Heart right ventricle (tissue), 16 donors: ENCODE data around the gene TUBB4A. TPM values are rescaled to one million over a fixed set of nuclear protein-coding genes. Genes with fewer than 3 reads are reported as not detected.

Experiments
- ATAC-seq, 8 donors: fragments of 200-7000 bp; cut with Tn5 transposase; one replicate each; pipeline ENCODE4 v1.9.1; 2020; ENCODE audit warnings: mild to moderate bottlenecking in 8 of 8, moderate library complexity in 8 of 8, moderate number of reproducible peaks in 1 of 8
- DNase-seq, 2 donors: peaks; one replicate each; pipeline ENCODE4 v3.0.0-alpha.2; 2020
- H3K27ac ChIP-seq, 10 donors: fragments of 200-600 bp; sonication (generic) in 2 of 10; one replicate each; pipeline versions ENCODE4 v1.5.0 to v1.8.0; 2020 to 2022; ENCODE audit warnings: mild to moderate bottlenecking in 3 of 10
- H3K27me3 ChIP-seq, 7 donors: fragments of 200-600 bp; one replicate each; pipeline ENCODE4 v1.8.0; 2021 to 2022; ENCODE audit warnings: mild to moderate bottlenecking in 2 of 7
- H3K36me3 ChIP-seq, 9 donors: fragments of 200-600 bp; sonication (generic) in 1 of 9; one replicate each; pipeline versions ENCODE4 v1.5.0 to v1.8.0; 2020 to 2022; ENCODE audit warnings: mild to moderate bottlenecking in 2 of 9
- H3K4me1 ChIP-seq, 9 donors: fragments of 200-600 bp; sonication (generic) in 1 of 9; one replicate each; pipeline versions ENCODE4 v1.5.0 to v1.8.0; 2020 to 2022; ENCODE audit warnings: mild to moderate bottlenecking in 4 of 9
- H3K4me3 ChIP-seq, 10 donors: fragments of 200-600 bp; sonication (generic) in 2 of 10; one replicate each; pipeline versions ENCODE4 v1.5.0 to v1.8.0; 2020 to 2022; ENCODE audit warnings: mild to moderate bottlenecking in 7 of 10, moderate library complexity in 2 of 10
- H3K9me3 ChIP-seq, 11 donors: fragments of 200-600 bp in 10 of 11; sonication (generic) in 2 of 11; one replicate each; pipeline versions ENCODE4 v1.5.0 to v1.8.0; 2013 to 2022; ENCODE audit warnings: mild to moderate bottlenecking in 2 of 11, control low read depth in 1 of 11, moderate library complexity in 1 of 11
- WGBS, 2 donors: extraction: QIAGEN DNeasy Blood & Tissue Kit; methylation state at CpG; one replicate each; pipeline ENCODE4 v1.1.7; 2013; ENCODE audit warnings: inconsistent platforms in 1 of 2; 5-methylcytosine and 5-hydroxymethylcytosine counted together
- intact Hi-C, 10 donors: fragments of 100-400 bp; cut with DNase I; formaldehyde crosslinking; loops; one replicate each; pipeline versions ENCODE4 v1.11.1 to v1.14.2; 2022
- polyA plus RNA-seq, 2 donors: library from polyadenylated mRNA; stranded (reverse); fragments of 200-250 nt; gene quantifications; one replicate each; pipeline ENCODE4 v1.2.3, GENCODE V29; 2013
- total RNA-seq, 10 donors: library from RNA; stranded (reverse); fragmentation: NEBNext Ultra II Directional in 3 of 10; extraction: Animal tissue kit (Norgen Biotek cat#: 25700) in 3 of 10; gene quantifications; one replicate each; pipeline versions ENCODE4 v1.2.1 to v1.2.4, GENCODE V29; 2021 to 2023
- TF ChIP-seq, protein P1 (sequence below), 9 donors: fragments of 200-600 bp; sonication (generic) in 2 of 9; IDR thresholded peaks; one replicate each; pipeline versions ENCODE4 v1.5.0 to v1.8.0; 2021 to 2022; ENCODE audit warnings: antibody characterized with exemption in 9 of 9, mild to moderate bottlenecking in 5 of 9, moderate library complexity in 1 of 9
- donor health status: Arrhythmogenic right ventricular cardiomyopathy.
- donor health status: ischemic (EF 13 %, LVEDD 7.1; RV severe dilation, severe dysfunction).
- donor health status: healthy with polysubstance abuse.
- donor health status: DM: no; HTN: yes; CAD: no.
- donor health status: DM: no; HTN: no; CAD: no.
- donor health status: ischemic (EF 25% LVEDD 6.9; RV normal size, moderate dysfunction).
- donor health status: ischemic (EF 25% LVEDD 5.7; RV mildly dilated, moderate dysfunction).
- donor health status: healthy.
- donor health status: DM: yes; HTN: yes; CAD: no.
- donor health status: Ischemic cardiomyopathy.
- donor health status: ischemic (EF 35%, LVEDD 5.7; RV mildly dilated, moderate dysfunction).
- donor health status: nonischemic (EF 11% LVEDD 7.7; RV severe dilation, severe dysfunction).
- donor health status: DM: yes; HTN: yes; CAD: no.
- donor health status: PGD.
- donor health status: ischemic (EF 29% LVEDD 5.4; RV normal size, mild dysfunction).
- donor health status: nonischemic (EF 23%, LVEDD 6.1; RV moderate dilation, normal function).

The TUBB4A gene
- total and polyA plus RNA-seq, 12 donors, result 0.19 to 6.6 (median 0.81) TPM

DNA sequence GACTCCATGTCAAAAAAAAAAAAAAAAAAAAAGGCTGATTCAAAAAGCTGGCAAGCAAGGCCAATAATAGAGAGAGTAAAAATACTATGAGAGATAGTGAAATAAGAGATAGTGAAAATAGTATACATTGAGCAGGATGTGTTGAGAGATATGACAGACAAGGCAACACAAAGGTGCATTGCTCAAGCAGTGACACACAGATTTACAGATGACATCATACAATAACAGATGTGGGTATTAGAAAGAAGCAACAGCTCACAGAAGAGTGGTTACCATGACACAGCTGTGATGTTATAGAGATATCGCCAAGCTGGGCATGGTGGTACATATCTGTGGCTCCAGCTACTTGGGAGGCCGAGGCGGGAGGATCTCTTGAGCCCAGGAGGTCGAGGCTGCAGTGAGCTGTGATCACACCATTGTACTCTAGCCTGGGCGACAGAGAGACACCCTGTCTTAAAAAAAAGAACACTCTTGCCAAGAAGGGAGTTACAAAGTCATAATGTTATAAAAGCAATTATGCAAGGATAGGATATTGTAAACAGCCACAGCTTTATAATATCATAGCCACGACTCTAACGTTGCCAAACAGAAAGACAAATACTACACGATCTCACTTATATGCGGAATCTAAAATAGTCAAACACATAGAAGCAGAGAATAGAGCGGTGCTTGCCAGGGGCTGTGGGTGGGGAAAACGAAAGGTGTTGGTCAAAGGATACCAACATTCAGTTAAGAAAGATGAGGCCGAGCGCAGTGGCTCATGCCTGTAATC is 39.0 kb upstream of the TUBB4A start:
- no peak for ATAC-seq
- Histone ChIP-seq H3K9me3 (peaks cover 0 to 7% (median 0%) of the 10 kb centered on the region in 11 donors), H3K4me1 (peaks cover 0 to 8% (median 0%) of the 10 kb centered on the region in 9 donors), H3K27ac (no peak overlapping the region), H3K27me3 (peaks cover 0 to 38% (median 4%) of the 10 kb centered on the region in 7 donors), H3K36me3 (no peaks in the 10 kb centered on the region), H3K4me3 (no peak overlapping the region)
- 79 to 87% methylated on average over 13 of the region's 13 CpGs for WGBS, 2 donors
- TF ChIP-seq, protein P1, sequence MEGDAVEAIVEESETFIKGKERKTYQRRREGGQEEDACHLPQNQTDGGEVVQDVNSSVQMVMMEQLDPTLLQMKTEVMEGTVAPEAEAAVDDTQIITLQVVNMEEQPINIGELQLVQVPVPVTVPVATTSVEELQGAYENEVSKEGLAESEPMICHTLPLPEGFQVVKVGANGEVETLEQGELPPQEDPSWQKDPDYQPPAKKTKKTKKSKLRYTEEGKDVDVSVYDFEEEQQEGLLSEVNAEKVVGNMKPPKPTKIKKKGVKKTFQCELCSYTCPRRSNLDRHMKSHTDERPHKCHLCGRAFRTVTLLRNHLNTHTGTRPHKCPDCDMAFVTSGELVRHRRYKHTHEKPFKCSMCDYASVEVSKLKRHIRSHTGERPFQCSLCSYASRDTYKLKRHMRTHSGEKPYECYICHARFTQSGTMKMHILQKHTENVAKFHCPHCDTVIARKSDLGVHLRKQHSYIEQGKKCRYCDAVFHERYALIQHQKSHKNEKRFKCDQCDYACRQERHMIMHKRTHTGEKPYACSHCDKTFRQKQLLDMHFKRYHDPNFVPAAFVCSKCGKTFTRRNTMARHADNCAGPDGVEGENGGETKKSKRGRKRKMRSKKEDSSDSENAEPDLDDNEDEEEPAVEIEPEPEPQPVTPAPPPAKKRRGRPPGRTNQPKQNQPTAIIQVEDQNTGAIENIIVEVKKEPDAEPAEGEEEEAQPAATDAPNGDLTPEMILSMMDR (IDR thresholded peaks at IDR 0.05), result no peak
- intact Hi-C loops, result no loop called here
- no peak for DNase-seq

DNA sequence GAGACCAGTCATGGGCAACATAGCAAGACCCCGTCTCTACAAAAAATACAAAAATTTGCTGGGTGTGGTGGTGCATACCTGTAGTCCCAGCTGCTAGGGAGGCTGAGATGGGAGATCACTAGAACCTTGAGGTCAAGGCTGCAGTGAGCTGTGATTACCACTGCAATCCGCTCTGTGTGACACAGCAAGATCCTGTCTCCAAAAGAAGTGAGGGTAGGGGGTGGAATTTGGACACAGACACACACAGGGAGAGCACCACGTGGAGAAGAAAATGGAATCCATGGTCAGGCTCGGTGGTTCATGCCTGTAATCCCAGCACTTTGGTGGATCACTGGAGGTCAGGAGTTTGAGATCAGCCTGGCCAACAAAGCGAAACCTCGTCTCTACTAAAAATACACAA is 37.4 kb upstream of the TUBB4A start:
- H3K27ac ChIP-seq, result no peak overlapping the region
- H3K27me3 ChIP-seq, result peaks cover 0 to 50% (median 9%) of the 10 kb centered on the region in 7 donors
- TF ChIP-seq, protein P1 (IDR thresholded peaks at IDR 0.05), result no peak
- H3K4me1 ChIP-seq, result peaks cover 0 to 9% (median 0%) of the 10 kb centered on the region in 9 donors
- H3K36me3 ChIP-seq, result no peaks in the 10 kb centered on the region
- intact Hi-C loops, result no loop called here
- DNase-seq (no peak), ATAC-seq (no peak)
- WGBS, 2 donors, result 81 to 86% methylated on average over 6 of the region's 6 CpGs
- H3K4me3 ChIP-seq, result no peak overlapping the region
- peaks cover 0 to 9% (median 0%) of the 10 kb centered on the region in 11 donors for H3K9me3 ChIP-seq

DNA sequence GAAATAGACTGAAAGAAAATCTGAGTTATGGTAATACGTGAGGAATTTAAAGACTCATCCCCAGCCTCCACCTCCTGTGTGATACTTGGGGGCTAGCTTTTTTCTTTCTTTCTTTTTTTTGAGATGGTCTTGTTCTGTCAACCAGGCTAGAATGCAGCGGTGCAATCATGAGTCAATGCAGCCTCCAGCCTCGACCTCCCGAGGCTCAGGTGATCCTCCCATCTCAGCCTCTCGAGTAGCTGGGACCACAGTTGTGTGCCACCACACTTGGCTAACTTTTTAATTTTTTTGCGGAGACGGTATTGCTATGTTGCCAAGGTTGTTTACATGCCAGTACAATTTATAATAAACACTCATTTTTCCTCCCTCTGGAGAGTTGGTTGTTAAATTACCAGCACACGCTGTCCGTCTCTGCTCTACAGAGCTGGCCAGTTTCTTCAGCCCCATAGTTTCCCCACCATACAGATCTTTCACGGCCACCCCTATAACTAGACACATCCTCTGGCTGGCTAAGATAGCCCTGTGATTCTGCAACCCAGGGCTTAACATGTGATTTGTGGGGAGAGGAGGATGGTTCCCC is 33.5 kb upstream of the TUBB4A start:
- no peak overlapping the region for H3K4me3 ChIP-seq
- TF ChIP-seq, protein P1 (IDR thresholded peaks at IDR 0.05), result no peak
- ATAC-seq (no peak), DNase-seq (no peak)
- H3K9me3 ChIP-seq, result peaks cover 0 to 9% (median 0%) of the 10 kb centered on the region in 11 donors
- intact Hi-C loops, result no loop called here
- no peaks in the 10 kb centered on the region for H3K36me3 ChIP-seq
- peaks cover 6 to 29% (median 11%) of the 10 kb centered on the region in 9 donors for H3K4me1 ChIP-seq
- H3K27ac ChIP-seq, result no peak overlapping the region
- H3K27me3 ChIP-seq, result peaks cover 0 to 63% (median 28%) of the 10 kb centered on the region in 7 donors
- 94% methylated on average over 10 of the region's 10 CpGs for WGBS, 2 donors

DNA sequence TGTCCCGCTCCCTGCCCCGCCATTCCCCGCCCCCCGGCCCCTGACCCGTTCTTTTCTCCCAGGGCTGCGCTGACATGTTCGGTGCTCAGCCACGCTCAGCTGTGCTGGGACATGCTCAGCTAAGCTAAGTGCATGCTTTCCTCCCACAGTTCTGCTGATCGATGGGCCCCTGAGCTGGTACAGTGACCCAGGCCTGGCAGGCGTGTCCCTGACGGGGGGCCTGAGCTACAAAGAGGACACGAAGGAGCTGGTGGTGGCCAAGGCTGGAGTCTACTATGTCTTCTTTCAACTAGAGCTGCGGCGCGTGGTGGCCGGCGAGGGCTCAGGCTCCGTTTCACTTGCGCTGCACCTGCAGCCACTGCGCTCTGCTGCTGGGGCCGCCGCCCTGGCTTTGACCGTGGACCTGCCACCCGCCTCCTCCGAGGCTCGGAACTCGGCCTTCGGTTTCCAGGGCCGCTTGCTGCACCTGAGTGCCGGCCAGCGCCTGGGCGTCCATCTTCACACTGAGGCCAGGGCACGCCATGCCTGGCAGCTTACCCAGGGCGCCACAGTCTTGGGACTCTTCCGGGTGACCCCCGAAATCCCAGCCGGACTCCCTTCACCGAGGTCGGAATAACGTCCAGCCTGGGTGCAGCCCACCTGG is 32.5 kb upstream of the TUBB4A start:
- Histone ChIP-seq H3K36me3 (no peaks in the 10 kb centered on the region), H3K27ac (no peak overlapping the region), H3K4me1 (peaks cover 6 to 39% (median 20%) of the 10 kb centered on the region in 9 donors), H3K4me3 (no peak overlapping the region), H3K27me3 (peaks cover 0 to 54% (median 25%) of the 10 kb centered on the region in 7 donors), H3K9me3 (peaks cover 0 to 9% (median 0%) of the 10 kb centered on the region in 11 donors)
- DNase-seq (no peak), ATAC-seq (no peak)
- TF ChIP-seq, protein P1 (IDR thresholded peaks at IDR 0.05), result no peak
- 50 to 69% methylated on average over 40 of the region's 40 CpGs for WGBS, 2 donors
- intact Hi-C loops, result no loop called here
